SK-N-SH treated with all-trans-retinoic acid at 6 μM for 48 hours (cell line): ENCODE results near the gene SRP54.

Experiments
- ARNTL ChIP-seq: fragments of 450-650 bp; formaldehyde crosslinking; IDR thresholded peaks from 2 replicates; pipeline ENCODE4 v1.5.0; 2020; ENCODE audit warnings: low read depth, mild to moderate bottlenecking, moderate library complexity, borderline replicate concordance
- BACH2 ChIP-seq: fragments of 250-450 bp; sonication (Bioruptor Pico); IDR thresholded peaks from 2 replicates; pipeline ENCODE4 v1.9.0; 2021; ENCODE audit warnings: mild to moderate bottlenecking, borderline replicate concordance
- GLIS3 ChIP-seq: fragments of 250-450 bp; sonication (Bioruptor Pico); IDR thresholded peaks from 2 replicates; pipeline ENCODE4 v1.5.0; 2020; ENCODE audit warnings: mild to moderate bottlenecking, moderate library complexity
- ISL1 ChIP-seq: fragments of 250-450 bp; sonication (Bioruptor Pico); IDR thresholded peaks from 2 replicates; pipeline ENCODE4 v2.1.2; 2022; ENCODE audit warnings: mild to moderate bottlenecking, moderate library complexity
- OSR1 ChIP-seq: fragments of 250-450 bp; sonication (Bioruptor Pico); IDR thresholded peaks from 2 replicates; pipeline ENCODE4 v1.8.0; 2022; ENCODE audit warnings: moderate library complexity, mild to moderate bottlenecking, inconsistent platforms
- PPARA ChIP-seq: fragments of 250-450 bp; sonication (Bioruptor Pico); IDR thresholded peaks from 2 replicates; pipeline ENCODE4 v1.5.0; 2020; ENCODE audit warnings: mild to moderate bottlenecking, borderline replicate concordance
- ZFP30 ChIP-seq: fragments of 450-650 bp; formaldehyde crosslinking; IDR thresholded peaks from 2 replicates; pipeline ENCODE4 v1.5.0; 2022; ENCODE audit warnings: mild to moderate bottlenecking, moderate library complexity
- ZNF8 ChIP-seq: fragments of 450-650 bp; formaldehyde crosslinking; IDR thresholded peaks from 2 replicates; pipeline ENCODE4 v1.5.0; 2020; ENCODE audit warnings: mild to moderate bottlenecking, moderate library complexity
- TF ChIP-seq, protein P1 (sequence below): fragments of 250-450 bp; sonication (Bioruptor Pico); IDR thresholded peaks from 2 replicates; pipeline ENCODE4 v1.5.1; 2020; ENCODE audit warnings: low read depth, mild to moderate bottlenecking, moderate library complexity
- TF ChIP-seq, protein P2 (sequence below): fragments of 250-450 bp; sonication (Bioruptor Pico); IDR thresholded peaks from 2 replicates; pipeline ENCODE4 v1.8.0; 2020; ENCODE audit warnings: mild to moderate bottlenecking, moderate library complexity, borderline replicate concordance
- TF ChIP-seq, protein P3 (sequence below): fragments of 250-450 bp; sonication (Bioruptor Pico); IDR thresholded peaks from 2 replicates; pipeline ENCODE4 v1.5.1; 2021; ENCODE audit warnings: mild to moderate bottlenecking, moderate library complexity

DNA sequence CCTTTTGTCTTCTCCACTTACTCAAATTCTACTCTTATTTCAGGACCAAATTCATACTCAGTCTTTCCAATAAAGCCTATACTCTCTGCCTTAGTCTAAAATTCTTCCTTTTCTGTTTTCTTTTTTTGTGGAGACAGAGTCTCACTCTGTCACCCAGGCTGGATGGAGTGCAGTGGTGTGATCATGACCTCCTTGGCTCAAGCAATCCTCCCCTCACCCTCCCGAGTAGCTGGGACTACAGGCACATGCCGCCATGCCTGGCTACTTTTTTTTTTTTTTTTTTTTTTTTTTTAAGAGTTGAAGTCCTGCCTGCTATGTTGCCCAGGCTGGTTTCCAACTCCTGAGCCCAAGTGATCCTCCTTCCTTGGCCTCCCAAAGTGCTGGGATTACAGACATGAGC, 11.9 kb downstream of the SRP54 start:
- TF ChIP-seq BACH2 (CRISPR knock-in tag) (no peak), ZFP30 (CRISPR knock-in tag) (no peak), ZNF8 (no peak), ISL1 (CRISPR knock-in tag) (no peak), GLIS3 (CRISPR knock-in tag) (no peak), ARNTL (no peak), OSR1 (CRISPR knock-in tag) (no peak), PPARA (CRISPR knock-in tag) (no peak)
- TF ChIP-seq, protein P1, sequence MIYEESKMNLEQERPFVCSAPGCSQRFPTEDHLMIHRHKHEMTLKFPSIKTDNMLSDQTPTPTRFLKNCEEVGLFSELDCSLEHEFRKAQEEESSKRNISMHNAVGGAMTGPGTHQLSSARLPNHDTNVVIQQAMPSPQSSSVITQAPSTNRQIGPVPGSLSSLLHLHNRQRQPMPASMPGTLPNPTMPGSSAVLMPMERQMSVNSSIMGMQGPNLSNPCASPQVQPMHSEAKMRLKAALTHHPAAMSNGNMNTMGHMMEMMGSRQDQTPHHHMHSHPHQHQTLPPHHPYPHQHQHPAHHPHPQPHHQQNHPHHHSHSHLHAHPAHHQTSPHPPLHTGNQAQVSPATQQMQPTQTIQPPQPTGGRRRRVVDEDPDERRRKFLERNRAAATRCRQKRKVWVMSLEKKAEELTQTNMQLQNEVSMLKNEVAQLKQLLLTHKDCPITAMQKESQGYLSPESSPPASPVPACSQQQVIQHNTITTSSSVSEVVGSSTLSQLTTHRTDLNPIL (CRISPR knock-in tag): no peak
- TF ChIP-seq, protein P2, sequence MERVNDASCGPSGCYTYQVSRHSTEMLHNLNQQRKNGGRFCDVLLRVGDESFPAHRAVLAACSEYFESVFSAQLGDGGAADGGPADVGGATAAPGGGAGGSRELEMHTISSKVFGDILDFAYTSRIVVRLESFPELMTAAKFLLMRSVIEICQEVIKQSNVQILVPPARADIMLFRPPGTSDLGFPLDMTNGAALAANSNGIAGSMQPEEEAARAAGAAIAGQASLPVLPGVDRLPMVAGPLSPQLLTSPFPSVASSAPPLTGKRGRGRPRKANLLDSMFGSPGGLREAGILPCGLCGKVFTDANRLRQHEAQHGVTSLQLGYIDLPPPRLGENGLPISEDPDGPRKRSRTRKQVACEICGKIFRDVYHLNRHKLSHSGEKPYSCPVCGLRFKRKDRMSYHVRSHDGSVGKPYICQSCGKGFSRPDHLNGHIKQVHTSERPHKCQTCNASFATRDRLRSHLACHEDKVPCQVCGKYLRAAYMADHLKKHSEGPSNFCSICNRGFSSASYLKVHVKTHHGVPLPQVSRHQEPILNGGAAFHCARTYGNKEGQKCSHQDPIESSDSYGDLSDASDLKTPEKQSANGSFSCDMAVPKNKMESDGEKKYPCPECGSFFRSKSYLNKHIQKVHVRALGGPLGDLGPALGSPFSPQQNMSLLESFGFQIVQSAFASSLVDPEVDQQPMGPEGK (CRISPR knock-in tag): no peak
- TF ChIP-seq, protein P3, sequence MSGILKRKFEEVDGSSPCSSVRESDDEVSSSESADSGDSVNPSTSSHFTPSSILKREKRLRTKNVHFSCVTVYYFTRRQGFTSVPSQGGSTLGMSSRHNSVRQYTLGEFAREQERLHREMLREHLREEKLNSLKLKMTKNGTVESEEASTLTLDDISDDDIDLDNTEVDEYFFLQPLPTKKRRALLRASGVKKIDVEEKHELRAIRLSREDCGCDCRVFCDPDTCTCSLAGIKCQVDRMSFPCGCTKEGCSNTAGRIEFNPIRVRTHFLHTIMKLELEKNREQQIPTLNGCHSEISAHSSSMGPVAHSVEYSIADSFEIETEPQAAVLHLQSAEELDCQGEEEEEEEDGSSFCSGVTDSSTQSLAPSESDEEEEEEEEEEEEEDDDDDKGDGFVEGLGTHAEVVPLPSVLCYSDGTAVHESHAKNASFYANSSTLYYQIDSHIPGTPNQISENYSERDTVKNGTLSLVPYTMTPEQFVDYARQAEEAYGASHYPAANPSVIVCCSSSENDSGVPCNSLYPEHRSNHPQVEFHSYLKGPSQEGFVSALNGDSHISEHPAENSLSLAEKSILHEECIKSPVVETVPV: no peak
